NT2/D1 (cell line): ENCODE results near the gene NDUFAF7.

Source experiments
- YY1 ChIP-seq: IDR thresholded peaks from 2 replicates; pipeline ENCODE4 v1.6.1; 2011; ENCODE audit not compliant: insufficient read length, insufficient read depth
- ZNF274 ChIP-seq: IDR thresholded peaks from 2 replicates; pipeline ENCODE4 v1.6.1; 2011; ENCODE audit warnings: mild to moderate bottlenecking, low read depth, low read length

- no peak for TF ChIP-seq YY1
- no peak for TF ChIP-seq ZNF274
Observed at GRCh38 chr2:37181726-37182684, 49.5 kb upstream of the NDUFAF7 start.
